Neural crest cell (in vitro differentiated cells): ENCODE results near the gene COL20A1. TPM values are rescaled to one million over a fixed set of nuclear protein-coding genes. Genes with fewer than 3 reads are reported as not detected.
"Not testable (repeated sequence)": the region's sequence is repeated elsewhere in the genome, so short reads cannot be mapped to it uniquely, and the experiment has no call there.

Experiments used
- DNase-seq: peaks from one replicate; pipeline ENCODE4 v3.0.0; 2021; ENCODE audit warnings: low read depth, mixed read lengths, low spot score
- H3K27ac Mint-ChIP-seq: one replicate; pipeline ENCODE4 v1.8.0; 2021; ENCODE audit warnings: mild to moderate bottlenecking, mixed read lengths; ENCODE audit not compliant: unreplicated experiment
- H3K27me3 Mint-ChIP-seq: 2 replicates; pipeline ENCODE4 v1.8.0; 2021; ENCODE audit warnings: low read depth, mild to moderate bottlenecking, mixed read lengths
- H3K36me3 Mint-ChIP-seq: 2 replicates; pipeline ENCODE4 v1.8.0; 2021; ENCODE audit warnings: low read depth, mild to moderate bottlenecking, mixed read lengths
- H3K4me1 Mint-ChIP-seq: 2 replicates; pipeline ENCODE4 v1.8.0; 2021; ENCODE audit warnings: mixed read lengths
- H3K4me3 Mint-ChIP-seq: one replicate; pipeline ENCODE4 v1.8.0; 2021; ENCODE audit warnings: mild to moderate bottlenecking, mixed read lengths
- H3K9me3 Mint-ChIP-seq: 2 replicates; pipeline ENCODE4 v1.8.0; 2021; ENCODE audit warnings: mixed read lengths
- CTCF ChIP-seq: fragments of 200-600 bp; sonication (generic); conservative IDR thresholded peaks from 2 replicates; pipeline ENCODE4 v1.5.0; 2021; ENCODE audit warnings: antibody characterized with exemption, mild to moderate bottlenecking
- total RNA-seq: library from RNA; stranded (reverse); gene quantifications from 2 replicates; pipeline ENCODE4 v1.2.1, GENCODE V29; 2021

Gene COL20A1
- total RNA-seq, 1 donor from 2014 or later, result 10.2 TPM

- H3K27ac Mint-ChIP-seq, result no peak overlapping the region
- no peak for DNase-seq
- H3K9me3 Mint-ChIP-seq, result peaks cover 6% of the 10 kb centered on the region
- H3K4me1 Mint-ChIP-seq, result peaks cover 8% of the 10 kb centered on the region
- H3K36me3 Mint-ChIP-seq, result peaks cover 6% of the 10 kb centered on the region
- H3K4me3 Mint-ChIP-seq, result no peak overlapping the region
- H3K27me3 Mint-ChIP-seq, result peaks cover 2% of the 10 kb centered on the region
- TF ChIP-seq CTCF, result no peak
These were observed 38.0 kb downstream of the COL20A1 start for GRCh38 chr20:63330940-63331339.

- H3K4me3 Mint-ChIP-seq, result no peak overlapping the region
- peaks cover 6% of the 10 kb centered on the region for H3K9me3 Mint-ChIP-seq
- H3K27ac Mint-ChIP-seq, result no peak overlapping the region
- H3K27me3 Mint-ChIP-seq, result peaks cover 3% of the 10 kb centered on the region
- peaks cover 6% of the 10 kb centered on the region for H3K36me3 Mint-ChIP-seq
- peaks cover 8% of the 10 kb centered on the region for H3K4me1 Mint-ChIP-seq
- DNase-seq, result no peak
- TF ChIP-seq CTCF, result no peak
These were observed 38.9 kb downstream of the COL20A1 start for GRCh38 chr20:63331741-63332400.

DNA sequence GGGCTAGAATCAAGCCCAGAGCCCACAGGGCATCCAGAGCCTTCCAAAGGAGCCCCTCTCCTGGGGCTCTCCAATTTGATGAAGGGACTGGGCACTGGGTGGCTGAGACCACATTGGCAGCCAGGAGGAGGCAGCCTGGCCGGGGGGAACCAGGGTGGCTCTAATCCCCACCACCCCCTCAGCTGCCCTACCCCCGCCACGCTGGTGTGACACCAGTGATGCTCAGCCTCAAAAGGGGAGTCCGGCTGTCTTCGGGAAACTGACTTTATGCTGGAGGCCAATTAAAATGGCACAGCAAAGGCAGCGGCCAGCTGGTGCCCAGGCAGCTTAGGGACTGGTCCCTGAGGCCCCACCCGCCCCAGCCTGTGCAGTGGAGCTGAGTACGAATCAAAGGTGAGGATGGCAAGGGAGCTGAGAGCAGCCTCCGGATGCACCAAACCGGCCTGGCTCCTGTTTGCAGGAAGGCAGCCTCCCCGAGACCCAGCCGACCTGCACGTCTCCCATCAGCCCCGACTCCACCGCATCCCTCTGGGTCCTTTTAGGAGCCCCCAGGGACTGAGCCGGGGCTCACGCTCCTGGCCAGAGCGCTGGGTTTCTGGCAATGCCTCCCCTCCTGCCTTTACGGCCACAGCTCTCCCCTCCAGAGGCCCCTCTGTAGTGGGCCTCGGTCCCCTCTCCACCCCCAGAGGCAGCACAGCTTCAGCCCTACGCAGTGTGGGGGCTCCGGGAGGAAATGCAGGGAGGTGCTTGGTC lies 39.7 kb downstream of the COL20A1 start:
- peaks cover 6% of the 10 kb centered on the region for H3K9me3 Mint-ChIP-seq
- H3K27ac Mint-ChIP-seq, result no peak overlapping the region
- TF ChIP-seq CTCF, result no peak
- H3K27me3 Mint-ChIP-seq, result peaks cover 9% of the 10 kb centered on the region
- H3K4me3 Mint-ChIP-seq, result no peak overlapping the region
- H3K36me3 Mint-ChIP-seq, result peaks cover 6% of the 10 kb centered on the region
- DNase-seq, result no peak
- peaks cover 8% of the 10 kb centered on the region for H3K4me1 Mint-ChIP-seq

DNA sequence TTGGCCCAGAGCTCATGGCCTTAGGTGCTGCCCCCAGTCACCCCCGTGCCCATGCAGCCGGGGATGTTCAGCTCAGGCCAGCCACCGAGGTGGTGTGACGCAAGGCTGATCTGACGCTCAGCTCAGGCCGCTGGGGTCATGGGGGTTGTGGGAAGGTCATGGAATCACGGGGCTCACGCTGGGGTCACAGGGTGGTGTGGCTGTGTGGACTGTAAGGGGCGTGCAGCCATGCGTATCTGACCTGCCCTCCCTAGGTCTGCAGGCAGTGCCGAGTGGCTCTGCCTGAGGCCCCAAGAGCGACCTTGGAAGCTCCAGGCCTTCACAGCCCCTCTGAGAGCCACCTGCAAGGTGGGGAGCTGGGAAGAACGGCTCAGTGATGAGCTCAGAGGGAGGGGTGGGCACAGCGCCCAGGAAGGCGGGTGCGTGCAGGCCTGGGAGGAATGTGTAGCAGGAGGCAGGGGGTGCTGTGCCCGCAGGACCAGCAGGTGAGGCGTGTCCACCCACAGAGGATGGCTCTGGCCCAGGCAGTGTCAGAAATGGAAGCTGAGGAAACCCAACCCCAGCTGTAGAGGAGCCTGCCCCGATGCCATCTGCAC lies 40.4 kb downstream of the COL20A1 start:
- Mint-ChIP-seq H3K4me3 (no peak overlapping the region), H3K9me3 (peaks cover 6% of the 10 kb centered on the region), H3K27me3 (peaks cover 12% of the 10 kb centered on the region), H3K27ac (no peak overlapping the region), H3K4me1 (peaks cover 8% of the 10 kb centered on the region), H3K36me3 (peaks cover 6% of the 10 kb centered on the region)
- TF ChIP-seq CTCF, result no peak
- no peak for DNase-seq

DNA sequence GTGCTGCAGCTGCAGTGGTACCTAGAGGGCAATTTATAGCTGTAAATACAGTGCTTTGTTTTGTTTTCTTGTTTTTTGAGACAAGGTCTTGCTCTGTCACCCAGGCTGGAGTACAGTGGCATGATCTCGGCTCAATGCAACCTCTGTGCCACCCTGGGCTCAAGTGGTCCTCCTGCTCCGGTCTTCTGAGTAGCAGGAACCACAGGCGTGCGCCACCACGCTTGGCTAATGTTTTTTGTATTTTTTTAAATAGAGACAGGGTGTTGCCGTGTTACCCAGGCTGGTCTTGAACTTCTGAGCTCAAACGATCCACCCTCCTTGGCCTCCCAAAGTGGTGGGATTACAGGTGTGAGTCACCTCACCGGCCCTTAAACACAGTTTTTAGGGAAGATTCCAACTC lies 41.4 kb downstream of the COL20A1 start:
- Mint-ChIP-seq H3K27me3 (peaks cover 14% of the 10 kb centered on the region), H3K36me3 (peaks cover 6% of the 10 kb centered on the region), H3K4me3 (no peak overlapping the region), H3K27ac (no peak overlapping the region), H3K4me1 (peaks cover 8% of the 10 kb centered on the region), H3K9me3 (peaks cover 6% of the 10 kb centered on the region)
- TF ChIP-seq CTCF, result no peak
- no peak for DNase-seq

GRCh38 chr20:63335060-63335459 lies 42.1 kb downstream of the COL20A1 start:
- not testable (repeated sequence) for H3K27ac Mint-ChIP-seq

More at GRCh38 chr20:63335060-63335459, 42.1 kb downstream of the COL20A1 start:
- DNase-seq, H3K4me3 Mint-ChIP-seq, H3K4me1 Mint-ChIP-seq, H3K9me3 Mint-ChIP-seq, H3K36me3 Mint-ChIP-seq: not testable (repeated sequence)
- H3K27me3 Mint-ChIP-seq, result peaks cover 14% of the 10 kb centered on the region
